HL-60/S4 (cell line): ENCODE data around the gene PRR3.

ENCODE experiments used
- in situ Hi-C: fragments of 300-500 bp; cut with MboI; formaldehyde crosslinking; loops from 2 replicates; pipeline ENCODE4 v1.14.3; 2022; ENCODE audit warnings: low sequenced_read_pairs

Gene PRR3

GRCh38 chr6:30611150-30611855 is 54.2 kb downstream of the PRR3 start:
- in situ Hi-C loops = no loop called here

GRCh38 chr6:30611856-30612194 is 54.7 kb downstream of the PRR3 start:
- in situ Hi-C loops = no loop called here

GRCh38 chr6:30612213-30612612 is 55.1 kb downstream of the PRR3 start:
- in situ Hi-C loops = no loop called here

- in situ Hi-C loops = no loop called here
These were observed 55.7 kb downstream of the PRR3 start for GRCh38 chr6:30612687-30613248.
